Esophagus muscularis mucosa (tissue), 4 donors: ENCODE measurements around the gene ENOX1. TPM values are rescaled to one million over a fixed set of nuclear protein-coding genes. Genes with fewer than 3 reads are reported as not detected.

ENCODE experiments used
- DNase-seq: peaks from one replicate; pipeline ENCODE4 v3.0.0-alpha.2; 2017; ENCODE audit errors: extremely low spot score
- H3K27ac ChIP-seq, 4 donors: fragments of 200-600 bp; sonication (generic); replicated peaks in 1 of 4; 1 replicate in 3 of 4; 2 replicates in 1 of 4; pipeline ENCODE4 v1.5.1; 2016 to 2019; ENCODE audit warnings: mild to moderate bottlenecking in 1 of 4
- H3K27me3 ChIP-seq, 4 donors: fragments of 200-600 bp; sonication (generic); one replicate each; pipeline versions ENCODE4 v1.5.1 to v1.6.0; 2016 to 2019
- H3K36me3 ChIP-seq, 4 donors: fragments of 200-600 bp; sonication (generic); one replicate each; pipeline ENCODE4 v1.5.1; 2016 to 2019
- H3K4me1 ChIP-seq, 4 donors: fragments of 200-600 bp; sonication (generic); one replicate each; pipeline ENCODE4 v1.5.1; 2016 to 2019
- H3K4me3 ChIP-seq, 4 donors: fragments of 200-600 bp; sonication (generic); 1 replicate in 2 of 4; 2 replicates in 2 of 4; pipeline ENCODE4 v1.5.1; 2016 to 2019; ENCODE audit warnings: mild to moderate bottlenecking in 4 of 4, moderate library complexity in 1 of 4
- H3K9me3 ChIP-seq, 4 donors: fragments of 200-600 bp; sonication (generic); 1 replicate in 3 of 4; 2 replicates in 1 of 4; pipeline ENCODE4 v1.5.1; 2016 to 2019
- EP300 ChIP-seq: sonication (generic); formaldehyde crosslinking; IDR thresholded peaks from one replicate; pipeline ENCODE4 v1.6.1; 2017; ENCODE audit warnings: antibody characterized with exemption
- POLR2A ChIP-seq: fragments of 450-650 bp; IDR thresholded peaks from one replicate; pipeline ENCODE4 v1.6.1; 2017; ENCODE audit warnings: antibody characterized with exemption, moderate library complexity, mild to moderate bottlenecking, low read depth
- POLR2AphosphoS5 ChIP-seq, 2 donors: sonication (generic); formaldehyde crosslinking; IDR thresholded peaks; one replicate each; pipeline ENCODE4 v1.6.1; 2017; ENCODE audit warnings: antibody characterized with exemption in 2 of 2
- WGBS: methylation state at CpG from one replicate; pipeline ENCODE4 v1.1.5; 2018; 5-methylcytosine and 5-hydroxymethylcytosine counted together
- intact Hi-C: fragments of 100-400 bp; cut with DNase I; formaldehyde crosslinking; loops from one replicate; pipeline ENCODE4 v1.15.1; 2023
- total RNA-seq, 4 donors: library from RNA; depleted of rRNA; stranded (reverse); fragments of >200 nt; gene quantifications; one replicate each; pipeline versions ENCODE4 v1.1.0 to v1.2.1, GENCODE V29; 2016
- TF ChIP-seq, protein P1 (sequence below), 3 experiments: fragments of 200-600 bp in 2 of 3; fragments of 450-650 bp in 1 of 3; sonication (generic) in 2 of 3; IDR thresholded peaks; one replicate each; pipeline ENCODE4 v1.5.1; 2017 to 2019; ENCODE audit warnings: antibody characterized with exemption in 3 of 3, mild to moderate bottlenecking in 2 of 3, moderate library complexity in 1 of 3

The ENOX1 gene
- total RNA-seq, 4 donors from 2014 or later = 9.3 to 14.1 (median 12.4) TPM

DNA sequence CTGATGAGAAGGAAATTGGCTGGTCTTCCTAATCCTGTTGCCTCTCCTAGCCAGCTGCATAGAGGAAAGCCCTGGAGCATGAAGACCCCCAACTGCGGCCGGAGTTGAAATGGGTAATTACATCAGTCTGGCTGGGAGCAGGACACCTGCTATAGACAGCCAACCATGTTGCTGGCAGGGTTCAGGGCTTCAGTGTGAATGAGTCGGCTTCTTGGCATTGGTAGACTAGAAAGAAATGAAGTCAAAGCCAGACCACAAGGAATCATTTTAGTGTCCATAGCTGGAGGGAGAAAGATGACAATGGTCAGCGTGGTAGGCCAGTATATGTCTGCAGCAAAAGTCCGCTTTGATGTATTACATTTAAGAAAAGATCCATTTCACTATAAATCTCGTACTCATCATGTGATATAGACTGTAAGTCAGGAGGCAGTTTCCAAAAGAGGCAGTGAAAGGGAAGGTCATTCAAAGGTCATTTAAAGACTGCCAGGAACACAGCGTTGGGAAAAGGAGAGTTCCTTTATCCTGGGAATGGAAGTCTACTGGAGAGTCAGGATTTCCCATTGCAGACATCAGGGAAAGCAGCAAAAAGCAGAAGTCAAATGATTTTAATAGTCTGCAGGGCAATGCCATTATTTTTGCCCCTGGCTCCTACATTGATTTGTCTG lies 500.7 kb downstream of the ENOX1 start:
- WGBS = 62% methylated on average over 7 of the region's 7 CpGs
- TF ChIP-seq POLR2AphosphoS5 (IDR thresholded peaks at IDR 0.05) = peak in 1 of 2 donors; percentile 6
- TF ChIP-seq, protein P1, sequence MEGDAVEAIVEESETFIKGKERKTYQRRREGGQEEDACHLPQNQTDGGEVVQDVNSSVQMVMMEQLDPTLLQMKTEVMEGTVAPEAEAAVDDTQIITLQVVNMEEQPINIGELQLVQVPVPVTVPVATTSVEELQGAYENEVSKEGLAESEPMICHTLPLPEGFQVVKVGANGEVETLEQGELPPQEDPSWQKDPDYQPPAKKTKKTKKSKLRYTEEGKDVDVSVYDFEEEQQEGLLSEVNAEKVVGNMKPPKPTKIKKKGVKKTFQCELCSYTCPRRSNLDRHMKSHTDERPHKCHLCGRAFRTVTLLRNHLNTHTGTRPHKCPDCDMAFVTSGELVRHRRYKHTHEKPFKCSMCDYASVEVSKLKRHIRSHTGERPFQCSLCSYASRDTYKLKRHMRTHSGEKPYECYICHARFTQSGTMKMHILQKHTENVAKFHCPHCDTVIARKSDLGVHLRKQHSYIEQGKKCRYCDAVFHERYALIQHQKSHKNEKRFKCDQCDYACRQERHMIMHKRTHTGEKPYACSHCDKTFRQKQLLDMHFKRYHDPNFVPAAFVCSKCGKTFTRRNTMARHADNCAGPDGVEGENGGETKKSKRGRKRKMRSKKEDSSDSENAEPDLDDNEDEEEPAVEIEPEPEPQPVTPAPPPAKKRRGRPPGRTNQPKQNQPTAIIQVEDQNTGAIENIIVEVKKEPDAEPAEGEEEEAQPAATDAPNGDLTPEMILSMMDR (IDR thresholded peaks at IDR 0.05) = no peak
- H3K4me1 ChIP-seq = peaks cover 13 to 49% (median 34%) of the 10 kb centered on the region in 4 donors
- H3K4me3 ChIP-seq = no peak overlapping the region
- no peaks in the 10 kb centered on the region for H3K27me3 ChIP-seq
- peak overlapping the region; percentile 8 to 65 (median 38) for H3K27ac ChIP-seq
- intact Hi-C loops = loop anchor here (5.0 kb wide), 1 partner anchor 46 kb away; no protein-coding TSS in a partner anchor
- H3K9me3 ChIP-seq = no peaks in the 10 kb centered on the region
- no peak for DNase-seq
- H3K36me3 ChIP-seq = no peaks in the 10 kb centered on the region

DNA sequence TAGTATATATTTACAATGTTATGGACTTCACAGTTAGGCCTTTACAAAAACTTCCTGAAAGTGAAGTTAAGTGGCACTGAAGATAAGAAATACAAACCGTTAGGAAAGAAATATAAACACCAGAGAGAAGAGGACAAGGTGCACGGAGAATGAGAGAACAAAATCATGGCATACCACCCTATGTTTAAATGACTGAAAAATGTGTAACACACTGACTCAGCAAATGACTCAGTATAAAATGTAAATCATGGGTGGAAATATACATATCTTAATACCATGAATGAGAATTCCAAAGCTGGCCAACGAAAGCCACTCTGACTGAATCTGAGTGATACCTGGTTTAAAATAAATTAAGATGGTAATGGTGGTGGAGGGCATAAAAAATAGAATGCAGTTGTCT lies 502.6 kb downstream of the ENOX1 start:
- DNase-seq = no peak
- Histone ChIP-seq H3K36me3 (no peaks in the 10 kb centered on the region), H3K9me3 (no peaks in the 10 kb centered on the region), H3K4me1 (peaks cover 13 to 33% (median 26%) of the 10 kb centered on the region in 4 donors), H3K27ac (peak overlapping the region in 2 of 4 donors; percentile 29 to 65), H3K27me3 (no peaks in the 10 kb centered on the region), H3K4me3 (no peak overlapping the region)
- intact Hi-C loops = no loop called here
- TF ChIP-seq, protein P1 (IDR thresholded peaks at IDR 0.05) = no peak
- TF ChIP-seq EP300 (no peak), POLR2AphosphoS5 (IDR thresholded peaks at IDR 0.05) (no peak), POLR2A (no peak)
- WGBS = 52% methylated on average over 3 of the region's 3 CpGs

DNA sequence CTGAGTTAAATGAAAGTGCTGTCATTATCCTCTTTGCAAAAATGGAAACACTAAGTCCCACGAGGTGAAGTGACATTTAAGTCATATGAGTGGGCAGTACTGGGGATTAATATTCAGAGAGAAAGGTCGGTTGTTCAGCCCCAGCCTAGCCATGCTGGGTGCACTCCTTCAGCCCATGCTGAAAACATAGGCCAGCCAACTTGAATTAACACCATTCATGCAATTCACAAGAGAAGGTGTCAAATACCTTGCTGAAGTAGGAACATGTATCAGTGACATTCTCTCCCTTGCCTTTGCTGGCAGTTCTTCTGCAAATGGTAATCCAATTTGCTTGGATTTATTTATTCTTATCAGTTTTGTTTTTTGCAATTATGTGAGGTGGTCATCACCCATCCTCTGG lies 507.1 kb downstream of the ENOX1 start:
- 70% methylated on average over 2 of the region's 2 CpGs for whole genome bisulfite sequencing
- no peaks in the 10 kb centered on the region for H3K27me3 ChIP-seq
- TF ChIP-seq EP300 = no peak
- no peak for TF ChIP-seq POLR2A
- TF ChIP-seq POLR2AphosphoS5 (IDR thresholded peaks at IDR 0.05) = no peak
- TF ChIP-seq, protein P1 (IDR thresholded peaks at IDR 0.05) = no peak
- H3K36me3 ChIP-seq = no peaks in the 10 kb centered on the region
- peaks cover 0 to 24% (median 9%) of the 10 kb centered on the region in 4 donors for H3K4me1 ChIP-seq
- H3K9me3 ChIP-seq = no peaks in the 10 kb centered on the region
- no peak for DNase-seq
- intact Hi-C loops = no loop called here
- no peak overlapping the region for H3K4me3 ChIP-seq
- no peak overlapping the region for H3K27ac ChIP-seq

DNA sequence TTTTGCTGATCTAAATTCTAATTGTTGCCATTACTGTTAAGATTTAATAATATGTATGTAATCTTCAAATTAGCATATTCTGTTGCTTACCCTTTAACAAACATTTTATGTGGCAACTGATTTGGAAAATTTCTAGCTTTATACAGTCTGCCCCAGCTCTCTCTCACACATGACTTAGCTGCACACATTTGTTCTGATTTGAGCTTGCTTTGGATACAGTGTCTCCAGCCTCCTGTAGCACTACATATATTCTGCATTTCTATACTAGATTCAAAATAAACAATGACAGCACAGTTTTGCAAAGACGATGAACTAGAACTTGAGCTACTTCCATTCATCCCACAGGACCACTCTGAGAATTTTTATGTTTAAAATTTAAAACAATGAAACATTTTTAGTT lies 508.6 kb downstream of the ENOX1 start:
- intact Hi-C loops = no loop called here
- no peak overlapping the region for H3K27ac ChIP-seq
- WGBS = 59% methylated on average over 1 of the region's 1 CpG
- no peak overlapping the region for H3K4me3 ChIP-seq
- H3K4me1 ChIP-seq = peaks cover 0 to 16% (median 10%) of the 10 kb centered on the region in 4 donors
- no peaks in the 10 kb centered on the region for H3K9me3 ChIP-seq
- H3K36me3 ChIP-seq = no peaks in the 10 kb centered on the region
- DNase-seq = no peak
- no peaks in the 10 kb centered on the region for H3K27me3 ChIP-seq
- TF ChIP-seq, protein P1 (IDR thresholded peaks at IDR 0.05) = no peak
- TF ChIP-seq EP300 = no peak
- no peak for TF ChIP-seq POLR2AphosphoS5 (IDR thresholded peaks at IDR 0.05)
- TF ChIP-seq POLR2A = no peak

DNA sequence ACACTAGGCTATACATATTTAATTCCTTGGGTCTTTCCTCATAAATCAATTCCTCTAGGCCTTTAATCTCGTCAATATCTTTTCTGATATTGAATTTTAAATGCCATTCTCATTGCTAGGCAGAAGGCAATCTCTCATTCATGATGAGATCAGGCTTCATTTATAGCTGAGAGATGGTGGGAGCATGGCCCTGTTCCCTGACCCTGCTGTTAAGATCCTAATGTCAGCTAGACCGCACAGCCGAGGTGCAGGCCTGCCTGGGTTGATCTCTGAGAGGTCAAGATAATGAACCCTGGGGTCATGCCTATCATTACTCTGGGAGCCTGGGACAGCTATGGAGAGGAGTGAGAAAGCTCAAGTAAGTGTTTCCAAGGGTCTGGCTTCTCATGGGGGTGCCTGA lies 509.6 kb downstream of the ENOX1 start:
- intact Hi-C loops = no loop called here
- H3K27me3 ChIP-seq = no peaks in the 10 kb centered on the region
- H3K27ac ChIP-seq = no peak overlapping the region
- no peaks in the 10 kb centered on the region for H3K9me3 ChIP-seq
- H3K36me3 ChIP-seq = no peaks in the 10 kb centered on the region
- H3K4me1 ChIP-seq = peaks cover 0 to 16% (median 10%) of the 10 kb centered on the region in 4 donors
- DNase-seq = no peak
- 89% methylated on average over 3 of the region's 3 CpGs for WGBS
- TF ChIP-seq POLR2A = no peak
- TF ChIP-seq, protein P1 (IDR thresholded peaks at IDR 0.05) = no peak
- no peak for TF ChIP-seq POLR2AphosphoS5 (IDR thresholded peaks at IDR 0.05)
- TF ChIP-seq EP300 = no peak
- no peak overlapping the region for H3K4me3 ChIP-seq
